ENCODE measurements around the gene UGCG. TPM values are rescaled to one million over a fixed set of nuclear protein-coding genes. Genes with fewer than 3 reads are reported as not detected.
A peak's percentile ranks its signal among the peaks of the same experiment; 100 is the strongest.

UGCG gene
- total RNA-seq, 4 donors from 2014 or later: 12.5 to 30.4 (median 21.2) TPM

GRCh38 chr9:111937301-111937700 is 40.7 kb downstream of the UGCG start:
- Histone ChIP-seq H3K4me3 (replicated peaks in 1 of 3) (no peak overlapping the region), H3K36me3 (peaks cover 8 to 17% of the 10 kb centered on the region in 2 donors), H3K4me1 (peaks cover 0 to 7% of the 10 kb centered on the region in 2 donors), H3K27me3 (no peaks in the 10 kb centered on the region), H3K27ac (no peak overlapping the region), H3K9me3 (no peaks in the 10 kb centered on the region)
- WGBS, 2 donors: 85 to 87% methylated on average over 2 of the region's 2 CpGs
- no peak for TF ChIP-seq POLR2A (IDR thresholded peaks at IDR 0.05)
- TF ChIP-seq CTCF (IDR thresholded peaks at IDR 0.05): no peak
- DNase-seq: no peak
- intact Hi-C loops (cut with DNase I): no loop called here

- Histone ChIP-seq H3K4me1 (peaks cover 0 to 7% of the 10 kb centered on the region in 2 donors), H3K27ac (no peak overlapping the region), H3K9me3 (no peaks in the 10 kb centered on the region), H3K36me3 (peaks cover 5 to 11% of the 10 kb centered on the region in 2 donors), H3K27me3 (no peaks in the 10 kb centered on the region), H3K4me3 (replicated peaks in 1 of 3) (no peak overlapping the region)
- TF ChIP-seq POLR2A (IDR thresholded peaks at IDR 0.05) (no peak), CTCF (IDR thresholded peaks at IDR 0.05) (no peak)
- intact Hi-C loops (cut with DNase I): no loop called here
- DNase-seq: peak; percentile 4 to 9
- 51 to 69% methylated on average over 12 of the region's 12 CpGs for WGBS, 2 donors
Observed at GRCh38 chr9:111937781-111938426, 41.3 kb downstream of the UGCG start.

GRCh38 chr9:111938427-111938800 is 41.8 kb downstream of the UGCG start:
- Histone ChIP-seq H3K4me1 (peaks cover 0 to 7% of the 10 kb centered on the region in 2 donors), H3K27me3 (no peaks in the 10 kb centered on the region), H3K4me3 (replicated peaks in 1 of 3) (no peak overlapping the region), H3K36me3 (peaks cover under 1 to 6% of the 10 kb centered on the region in 2 donors), H3K27ac (no peak overlapping the region), H3K9me3 (no peaks in the 10 kb centered on the region)
- TF ChIP-seq CTCF (IDR thresholded peaks at IDR 0.05) (no peak), POLR2A (IDR thresholded peaks at IDR 0.05) (no peak)
- intact Hi-C loops (cut with DNase I): no loop called here
- no peak for DNase-seq
- 82 to 83% methylated on average over 4 of the region's 4 CpGs for WGBS, 2 donors

GRCh38 chr9:111939322-111939721 is 42.7 kb downstream of the UGCG start:
- H3K9me3 ChIP-seq: no peaks in the 10 kb centered on the region
- 92 to 96% methylated on average over 2 of the region's 2 CpGs for WGBS, 2 donors
- intact Hi-C loops (cut with DNase I): no loop called here

More at GRCh38 chr9:111939322-111939721, 42.7 kb downstream of the UGCG start:
- H3K4me3 ChIP-seq (replicated peaks in 1 of 3): no peak overlapping the region
- DNase-seq: no peak
- H3K36me3 ChIP-seq: peaks cover 0 to 2% of the 10 kb centered on the region in 2 donors
- TF ChIP-seq POLR2A (IDR thresholded peaks at IDR 0.05): no peak
- TF ChIP-seq CTCF (IDR thresholded peaks at IDR 0.05): no peak
- no peak overlapping the region for H3K27ac ChIP-seq
- H3K27me3 ChIP-seq: no peaks in the 10 kb centered on the region
- peaks cover 0 to 7% of the 10 kb centered on the region in 2 donors for H3K4me1 ChIP-seq

All from thyroid gland (tissue), 4 donors.